Thyroid gland (tissue), 4 donors: ENCODE results near the gene BLTP1.

ENCODE experiments used
- CTCF ChIP-seq, 6 experiments: fragments of 200-600 bp in 3 of 6; fragments of 450-650 bp in 3 of 6; sonication (generic) in 3 of 6; IDR thresholded peaks; one replicate each; pipeline ENCODE4 v1.5.1; 2016 to 2019; ENCODE audit warnings: antibody characterized with exemption in 6 of 6, mild to moderate bottlenecking in 2 of 6, inconsistent platforms in 1 of 6, moderate library complexity in 1 of 6
- POLR2A ChIP-seq, 2 donors: fragments of 450-650 bp; IDR thresholded peaks; one replicate each; pipeline ENCODE4 v1.6.1; 2017; ENCODE audit warnings: antibody characterized with exemption in 2 of 2, mild to moderate bottlenecking in 2 of 2, moderate library complexity in 1 of 2

- TF ChIP-seq CTCF (IDR thresholded peaks at IDR 0.05): no peak
- TF ChIP-seq POLR2A (IDR thresholded peaks at IDR 0.05): no peak
Observed at GRCh38 chr4:122178961-122179360, 26.8 kb downstream of the BLTP1 start.
